ENCODE measurements around the gene G3BP2. TPM values are rescaled to one million over a fixed set of nuclear protein-coding genes. Genes with fewer than 3 reads are reported as not detected.
"Not testable (repeated sequence)": the region's sequence is repeated elsewhere in the genome, so short reads cannot be mapped to it uniquely, and the experiment has no call there.

G3BP2 gene
- total RNA-seq, 1 donor from 2014 or later = 135 TPM

DNA sequence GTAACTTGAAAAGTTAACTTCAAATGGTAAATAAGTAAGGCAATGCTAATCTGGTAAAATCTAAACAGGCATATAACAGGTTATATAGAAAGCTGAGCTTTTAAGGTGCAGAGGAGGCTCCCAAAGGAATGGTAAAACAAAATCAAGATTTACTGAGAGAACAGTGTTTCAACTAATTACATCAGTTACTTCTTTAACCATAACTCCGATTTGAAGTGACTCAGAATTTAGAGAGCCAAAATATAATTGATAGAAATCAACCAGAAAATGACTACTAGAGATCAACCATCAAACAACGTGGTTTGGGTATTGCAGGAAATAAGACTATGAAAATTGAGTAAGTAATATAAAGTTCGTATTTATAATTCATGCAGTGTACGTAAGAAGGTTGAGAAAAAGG lies 6.9 kb downstream of the G3BP2 start:
- H3K27me3 ChIP-seq (ENCODE audit: control insufficient read depth, insufficient read depth, low read length) = no peaks in the 10 kb centered on the region
- no peak overlapping the region for H3K4me3 ChIP-seq (ENCODE audit: low read depth, low read length)
- TF ChIP-seq, protein P1, sequence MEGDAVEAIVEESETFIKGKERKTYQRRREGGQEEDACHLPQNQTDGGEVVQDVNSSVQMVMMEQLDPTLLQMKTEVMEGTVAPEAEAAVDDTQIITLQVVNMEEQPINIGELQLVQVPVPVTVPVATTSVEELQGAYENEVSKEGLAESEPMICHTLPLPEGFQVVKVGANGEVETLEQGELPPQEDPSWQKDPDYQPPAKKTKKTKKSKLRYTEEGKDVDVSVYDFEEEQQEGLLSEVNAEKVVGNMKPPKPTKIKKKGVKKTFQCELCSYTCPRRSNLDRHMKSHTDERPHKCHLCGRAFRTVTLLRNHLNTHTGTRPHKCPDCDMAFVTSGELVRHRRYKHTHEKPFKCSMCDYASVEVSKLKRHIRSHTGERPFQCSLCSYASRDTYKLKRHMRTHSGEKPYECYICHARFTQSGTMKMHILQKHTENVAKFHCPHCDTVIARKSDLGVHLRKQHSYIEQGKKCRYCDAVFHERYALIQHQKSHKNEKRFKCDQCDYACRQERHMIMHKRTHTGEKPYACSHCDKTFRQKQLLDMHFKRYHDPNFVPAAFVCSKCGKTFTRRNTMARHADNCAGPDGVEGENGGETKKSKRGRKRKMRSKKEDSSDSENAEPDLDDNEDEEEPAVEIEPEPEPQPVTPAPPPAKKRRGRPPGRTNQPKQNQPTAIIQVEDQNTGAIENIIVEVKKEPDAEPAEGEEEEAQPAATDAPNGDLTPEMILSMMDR (IDR thresholded peaks at IDR 0.05; ENCODE audit: insufficient read depth, low read length, poor library complexity, severe bottlenecking) = no peak
- H3K36me3 ChIP-seq (ENCODE audit: control insufficient read depth, insufficient read depth, low read length) = no peaks in the 10 kb centered on the region
- no peak for DNase-seq (ENCODE audit: low read depth)

DNA sequence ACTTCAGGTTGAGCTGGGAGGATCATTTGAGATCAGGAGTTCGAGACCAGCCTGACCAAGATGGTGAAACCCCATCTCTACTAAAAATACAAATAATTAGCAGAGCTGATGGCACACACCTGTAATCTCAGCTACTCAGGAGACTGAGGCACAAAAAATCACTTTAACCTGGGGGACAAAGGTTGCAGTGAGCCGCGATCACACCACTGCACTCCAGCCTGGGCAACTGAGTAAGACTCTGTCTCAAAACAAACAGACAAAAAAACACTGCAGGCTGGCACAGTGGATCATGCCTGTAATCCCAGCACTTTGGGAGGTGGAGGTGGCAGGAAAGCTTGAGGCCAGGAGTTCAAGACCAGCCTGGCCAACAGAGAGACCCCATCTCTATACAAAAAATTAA lies 8.6 kb downstream of the G3BP2 start:
- H3K36me3 ChIP-seq (ENCODE audit: control insufficient read depth, insufficient read depth, low read length); H3K27me3 ChIP-seq (ENCODE audit: control insufficient read depth, insufficient read depth, low read length); H3K4me3 ChIP-seq (ENCODE audit: low read depth, low read length); DNase-seq (ENCODE audit: low read depth): not testable (repeated sequence)

DNA sequence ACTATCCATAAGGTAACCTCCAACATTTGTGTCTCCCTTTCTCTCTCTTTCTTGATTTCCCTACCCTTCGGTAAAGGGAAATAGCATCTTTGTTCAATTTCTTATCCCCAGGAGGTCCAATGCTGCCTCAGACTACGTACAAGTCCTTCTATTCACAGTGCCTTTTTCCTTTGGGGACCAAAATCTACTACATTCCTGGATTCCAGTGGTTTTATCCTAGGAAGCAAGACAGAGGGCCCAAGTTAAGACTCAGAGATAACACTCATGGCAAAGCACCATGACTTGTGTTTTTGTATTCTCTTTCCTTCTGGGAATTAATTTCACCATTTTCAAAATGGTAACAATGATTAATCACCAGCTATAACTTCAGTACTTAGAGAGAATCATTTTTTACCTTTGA lies 10.6 kb downstream of the G3BP2 start:
- no peaks in the 10 kb centered on the region for H3K27me3 ChIP-seq (ENCODE audit: control insufficient read depth, insufficient read depth, low read length)
- DNase-seq (ENCODE audit: low read depth) = no peak
- TF ChIP-seq, protein P1 (IDR thresholded peaks at IDR 0.05; ENCODE audit: insufficient read depth, low read length, poor library complexity, severe bottlenecking) = no peak
- no peak overlapping the region for H3K4me3 ChIP-seq (ENCODE audit: low read depth, low read length)
- no peaks in the 10 kb centered on the region for H3K36me3 ChIP-seq (ENCODE audit: control insufficient read depth, insufficient read depth, low read length)

DNA sequence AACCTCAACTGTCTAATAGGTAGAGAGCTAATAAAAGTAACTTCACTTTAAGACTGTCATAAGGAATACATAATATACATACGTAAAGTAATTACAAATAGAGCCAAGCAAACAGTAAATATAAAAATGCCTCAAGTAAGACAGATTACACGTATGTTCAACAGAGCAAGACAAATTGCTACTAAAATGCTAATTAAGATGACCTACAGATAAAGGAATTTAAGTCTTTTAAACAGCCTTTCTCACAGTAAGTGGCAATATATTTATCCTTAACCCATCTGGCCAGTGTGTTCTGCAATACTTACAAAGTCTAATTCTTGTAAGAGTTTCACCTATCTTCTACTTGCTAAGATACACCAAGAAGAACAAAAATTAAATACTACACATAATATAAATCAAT lies 12.7 kb downstream of the G3BP2 start:
- H3K27me3 ChIP-seq (ENCODE audit: control insufficient read depth, insufficient read depth, low read length) = no peaks in the 10 kb centered on the region
- TF ChIP-seq, protein P1 (IDR thresholded peaks at IDR 0.05; ENCODE audit: insufficient read depth, low read length, poor library complexity, severe bottlenecking) = no peak
- no peak for DNase-seq (ENCODE audit: low read depth)
- H3K36me3 ChIP-seq (ENCODE audit: control insufficient read depth, insufficient read depth, low read length) = no peaks in the 10 kb centered on the region
- no peak overlapping the region for H3K4me3 ChIP-seq (ENCODE audit: low read depth, low read length)

DNA sequence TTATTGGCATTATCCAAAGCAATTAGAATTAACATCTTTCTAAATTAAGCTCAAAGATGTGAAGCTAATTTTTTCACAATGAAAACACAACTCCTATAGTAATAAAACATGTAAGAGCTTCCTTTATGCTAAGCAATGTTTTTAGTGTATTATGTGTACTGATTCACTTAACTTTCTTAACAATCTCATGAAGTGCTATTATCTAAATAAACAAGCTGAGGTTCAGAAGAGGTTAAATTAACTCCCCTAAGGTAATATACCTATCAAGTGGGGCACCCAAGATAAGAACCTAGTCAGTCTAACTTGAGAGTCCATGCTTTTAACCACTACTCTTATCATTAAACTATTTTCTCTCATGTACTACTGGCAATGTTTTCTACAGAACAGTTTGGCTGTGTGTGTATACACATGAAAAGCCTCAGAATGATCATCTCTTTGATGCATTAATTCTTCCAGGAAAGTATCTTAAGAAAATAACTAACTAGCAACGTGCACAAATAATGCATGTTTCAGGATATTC lies 13.6 kb downstream of the G3BP2 start:
- TF ChIP-seq, protein P1 (IDR thresholded peaks at IDR 0.05; ENCODE audit: insufficient read depth, low read length, poor library complexity, severe bottlenecking) = no peak
- Histone ChIP-seq H3K27me3 (ENCODE audit: control insufficient read depth, insufficient read depth, low read length) (no peaks in the 10 kb centered on the region), H3K36me3 (ENCODE audit: control insufficient read depth, insufficient read depth, low read length) (no peaks in the 10 kb centered on the region), H3K4me3 (ENCODE audit: low read depth, low read length) (no peak overlapping the region)
- DNase-seq (ENCODE audit: low read depth) = no peak

DNA sequence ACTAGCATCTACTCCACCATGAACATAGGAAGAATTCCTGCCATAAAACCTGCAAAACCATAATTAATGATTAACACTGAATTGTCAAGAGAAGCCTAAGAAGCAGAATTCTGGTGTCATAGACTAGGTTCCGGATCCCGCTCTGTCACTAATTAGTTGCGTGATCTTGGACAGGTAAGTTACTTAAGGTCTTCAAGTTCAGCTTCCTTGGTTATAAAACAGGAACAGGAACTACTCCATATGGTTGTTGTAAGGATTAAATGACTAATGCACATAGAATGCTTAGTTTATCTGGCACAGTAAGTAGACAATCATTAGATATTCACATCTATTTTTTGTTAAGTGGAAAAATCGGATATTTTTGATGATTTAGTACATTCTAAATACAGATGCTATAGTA lies 14.3 kb downstream of the G3BP2 start:
- H3K36me3 ChIP-seq (ENCODE audit: control insufficient read depth, insufficient read depth, low read length) = no peaks in the 10 kb centered on the region
- H3K27me3 ChIP-seq (ENCODE audit: control insufficient read depth, insufficient read depth, low read length) = no peaks in the 10 kb centered on the region
- TF ChIP-seq, protein P1 (IDR thresholded peaks at IDR 0.05; ENCODE audit: insufficient read depth, low read length, poor library complexity, severe bottlenecking) = no peak
- H3K4me3 ChIP-seq (ENCODE audit: low read depth, low read length) = no peak overlapping the region
- no peak for DNase-seq (ENCODE audit: low read depth)

Data from kidney epithelial cell (primary cell).